ENCODE data around the gene PLP1.

Gene PLP1

GRCh38 chrX:103780336-103781061 lies 3.9 kb downstream of the PLP1 start:
- in situ Hi-C loops (cut with MboI; ENCODE audit: low sequenced_read_pairs), result no loop called here

- in situ Hi-C loops (cut with MboI; ENCODE audit: low sequenced_read_pairs), result no loop called here
Observed at GRCh38 chrX:103781062-103781402, 4.4 kb downstream of the PLP1 start.

- in situ Hi-C loops (cut with MboI; ENCODE audit: low sequenced_read_pairs), result no loop called here
Observed at GRCh38 chrX:103781706-103782105, 5.1 kb downstream of the PLP1 start.

DNA sequence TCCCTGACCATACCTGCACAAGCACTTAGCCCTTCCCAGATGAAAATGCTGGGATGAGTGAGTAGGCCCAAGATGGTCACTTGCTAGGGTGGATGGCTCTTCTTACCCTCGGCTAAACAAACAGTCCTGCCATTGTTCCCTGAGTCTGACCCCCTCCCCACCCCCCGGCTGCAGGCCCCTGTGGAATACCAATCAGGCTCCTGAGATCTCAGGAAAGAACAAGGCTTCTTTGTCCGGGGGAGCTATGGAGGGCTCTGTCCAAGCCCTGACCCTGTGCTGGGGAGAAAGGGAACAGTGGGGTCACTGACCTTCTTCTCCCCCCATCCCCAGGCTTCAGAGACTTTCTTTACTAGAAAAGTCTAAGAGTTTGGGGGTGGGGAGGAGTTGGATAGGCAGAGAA lies 6.0 kb downstream of the PLP1 start:
- in situ Hi-C loops (cut with MboI; ENCODE audit: low sequenced_read_pairs), result no loop called here

DNA sequence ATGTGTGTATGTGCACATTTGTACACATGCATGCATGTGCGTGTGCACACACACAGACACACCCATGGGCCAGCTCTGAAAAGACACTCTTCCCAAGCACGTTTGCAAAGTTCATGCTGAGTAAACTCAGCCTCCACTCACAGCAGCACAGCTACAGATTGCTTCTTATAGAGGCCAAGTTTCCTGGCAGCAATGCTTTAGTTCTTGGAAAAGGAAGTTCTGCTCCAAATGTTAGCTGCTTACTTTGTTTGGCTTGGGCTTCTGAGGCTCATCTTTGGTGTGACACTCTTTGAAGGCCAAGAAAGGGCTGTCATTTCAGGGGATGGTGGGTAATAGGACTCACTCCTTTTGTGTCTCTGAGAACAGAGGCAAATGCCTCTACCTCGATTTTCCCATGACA lies 6.6 kb downstream of the PLP1 start:
- in situ Hi-C loops (cut with MboI; ENCODE audit: low sequenced_read_pairs), result no loop called here

GRCh38 chrX:103783971-103784370 lies 7.3 kb downstream of the PLP1 start:
- in situ Hi-C loops (cut with MboI; ENCODE audit: low sequenced_read_pairs), result no loop called here

DNA sequence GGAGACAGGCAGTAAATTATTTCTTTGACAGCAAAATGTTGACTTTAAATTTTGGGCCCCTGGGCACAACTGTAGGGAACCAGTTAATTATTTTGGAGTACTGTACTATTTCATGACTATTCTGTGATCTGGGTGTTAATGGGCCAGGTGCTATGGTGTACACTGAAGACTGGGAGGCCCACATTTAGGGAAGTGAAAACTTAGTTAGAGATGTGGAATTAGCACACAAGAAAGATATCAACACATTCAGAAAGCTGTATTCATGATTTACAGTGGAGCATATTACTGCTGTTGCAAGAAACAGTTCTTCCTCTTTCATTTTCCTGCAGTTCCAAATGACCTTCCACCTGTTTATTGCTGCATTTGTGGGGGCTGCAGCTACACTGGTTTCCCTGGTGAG lies 12.4 kb downstream of the PLP1 start:
- in situ Hi-C loops (cut with MboI; ENCODE audit: low sequenced_read_pairs), result no loop called here

- in situ Hi-C loops (cut with MboI; ENCODE audit: low sequenced_read_pairs), result no loop called here
Observed at GRCh38 chrX:103791228-103791627, 14.6 kb downstream of the PLP1 start.

DNA sequence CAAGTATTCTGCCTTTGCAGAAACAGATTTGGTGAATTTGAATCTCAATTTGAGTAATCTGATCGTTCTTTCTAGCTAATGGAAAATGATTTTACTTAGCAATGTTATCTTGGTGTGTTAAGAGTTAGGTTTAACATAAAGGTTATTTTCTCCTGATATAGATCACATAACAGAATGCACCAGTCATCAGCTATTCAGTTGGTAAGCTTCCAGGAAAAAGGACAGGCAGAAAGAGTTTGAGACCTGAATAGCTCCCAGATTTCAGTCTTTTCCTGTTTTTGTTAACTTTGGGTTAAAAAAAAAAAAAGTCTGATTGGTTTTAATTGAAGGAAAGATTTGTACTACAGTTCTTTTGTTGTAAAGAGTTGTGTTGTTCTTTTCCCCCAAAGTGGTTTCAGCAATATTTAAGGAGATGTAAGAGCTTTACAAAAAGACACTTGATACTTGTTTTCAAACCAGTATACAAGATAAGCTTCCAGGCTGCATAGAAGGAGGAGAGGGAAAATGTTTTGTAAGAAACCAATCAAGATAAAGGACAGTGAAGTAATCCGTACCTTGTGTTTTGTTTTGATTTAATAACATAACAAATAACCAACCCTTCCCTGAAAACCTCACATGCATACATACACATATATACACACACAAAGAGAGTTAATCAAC lies 15.3 kb downstream of the PLP1 start:
- in situ Hi-C loops (cut with MboI; ENCODE audit: low sequenced_read_pairs), result no loop called here

- in situ Hi-C loops (cut with MboI; ENCODE audit: low sequenced_read_pairs), result no loop called here
Observed at GRCh38 chrX:103792916-103793544, 16.4 kb downstream of the PLP1 start.

GRCh38 chrX:103793545-103793940 lies 16.9 kb downstream of the PLP1 start:
- in situ Hi-C loops (cut with MboI; ENCODE audit: low sequenced_read_pairs), result no loop called here

GRCh38 chrX:103794119-103794518 lies 17.5 kb downstream of the PLP1 start:
- in situ Hi-C loops (cut with MboI; ENCODE audit: low sequenced_read_pairs), result no loop called here

DNA sequence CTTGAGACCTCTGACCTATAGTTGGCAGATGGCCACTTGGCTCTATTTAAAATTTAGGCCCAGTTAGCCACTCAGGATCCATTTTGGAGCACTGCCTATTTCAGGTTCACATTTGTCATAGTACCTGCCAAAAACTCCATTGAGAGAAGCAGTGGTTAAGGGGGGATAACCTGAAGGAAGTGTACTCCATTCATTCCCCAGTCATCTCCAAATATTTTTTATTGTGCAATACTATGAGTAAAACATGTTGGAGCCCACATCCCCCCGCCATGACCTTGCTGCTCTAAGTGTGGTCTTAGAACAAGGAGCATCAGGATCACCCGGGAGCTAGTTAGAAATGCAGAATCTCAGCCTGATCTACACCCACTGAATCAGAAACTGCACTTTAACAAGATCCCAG lies 21.1 kb downstream of the PLP1 start:
- in situ Hi-C loops (cut with MboI; ENCODE audit: low sequenced_read_pairs), result no loop called here

DNA sequence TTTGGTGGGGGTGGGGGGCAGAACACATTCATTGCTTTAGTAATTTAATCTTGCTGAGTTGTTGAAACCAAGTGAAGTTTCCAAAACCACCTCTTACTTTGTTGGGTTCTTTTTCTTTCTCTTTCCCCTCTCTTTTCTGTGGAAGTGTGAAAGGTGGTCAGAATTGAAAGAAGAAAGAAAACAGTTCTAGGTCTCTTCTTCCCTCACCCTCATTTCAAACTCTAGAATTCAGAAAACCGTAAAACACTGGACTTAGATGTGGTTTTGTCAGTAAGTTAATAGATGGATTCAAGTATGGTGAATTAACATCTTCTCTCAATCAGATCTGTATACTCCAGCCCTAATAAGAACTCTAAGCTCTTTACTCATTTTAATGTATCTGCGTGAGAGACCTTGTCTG lies 23.7 kb downstream of the PLP1 start:
- in situ Hi-C loops (cut with MboI; ENCODE audit: low sequenced_read_pairs), result loop anchor here (25.0 kb wide), 1 partner anchor 263 kb away; no protein-coding TSS in a partner anchor

GRCh38 chrX:103805860-103806259 lies 29.2 kb downstream of the PLP1 start:
- in situ Hi-C loops (cut with MboI; ENCODE audit: low sequenced_read_pairs), result loop anchor here (25.0 kb wide), 1 partner anchor 269 kb away; no protein-coding TSS in a partner anchor

GRCh38 chrX:103806862-103807474 lies 30.3 kb downstream of the PLP1 start:
- in situ Hi-C loops (cut with MboI; ENCODE audit: low sequenced_read_pairs), result loop anchor here (25.0 kb wide), 1 partner anchor 270 kb away; no protein-coding TSS in a partner anchor

- in situ Hi-C loops (cut with MboI; ENCODE audit: low sequenced_read_pairs), result loop anchor here (25.0 kb wide), 1 partner anchor 275 kb away; no protein-coding TSS in a partner anchor
Observed at GRCh38 chrX:103811858-103812257, 35.2 kb downstream of the PLP1 start.

DNA sequence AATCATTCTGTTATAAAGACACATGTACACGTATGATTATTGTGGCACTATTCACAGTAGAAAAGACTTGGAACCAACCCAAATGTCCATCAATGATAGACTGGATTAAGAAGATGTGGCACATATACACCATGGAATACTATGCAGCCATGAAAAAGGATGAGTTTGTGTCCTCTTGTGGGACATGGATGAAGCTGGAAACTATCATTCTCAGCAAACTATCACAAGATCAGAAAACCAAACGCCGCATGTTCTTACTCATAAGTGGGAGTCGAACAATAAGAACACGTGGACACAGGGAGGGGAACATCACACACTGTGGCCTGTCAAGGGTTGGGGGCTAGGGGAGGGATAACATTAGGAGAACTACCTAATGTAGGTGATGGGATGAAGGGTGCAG lies 40.5 kb downstream of the PLP1 start:
- in situ Hi-C loops (cut with MboI; ENCODE audit: low sequenced_read_pairs), result loop anchor here (25.0 kb wide), 1 partner anchor 280 kb away; no protein-coding TSS in a partner anchor

GRCh38 chrX:103817502-103817901 lies 40.9 kb downstream of the PLP1 start:
- in situ Hi-C loops (cut with MboI; ENCODE audit: low sequenced_read_pairs), result loop anchor here (25.0 kb wide), 1 partner anchor 280 kb away; no protein-coding TSS in a partner anchor

DNA sequence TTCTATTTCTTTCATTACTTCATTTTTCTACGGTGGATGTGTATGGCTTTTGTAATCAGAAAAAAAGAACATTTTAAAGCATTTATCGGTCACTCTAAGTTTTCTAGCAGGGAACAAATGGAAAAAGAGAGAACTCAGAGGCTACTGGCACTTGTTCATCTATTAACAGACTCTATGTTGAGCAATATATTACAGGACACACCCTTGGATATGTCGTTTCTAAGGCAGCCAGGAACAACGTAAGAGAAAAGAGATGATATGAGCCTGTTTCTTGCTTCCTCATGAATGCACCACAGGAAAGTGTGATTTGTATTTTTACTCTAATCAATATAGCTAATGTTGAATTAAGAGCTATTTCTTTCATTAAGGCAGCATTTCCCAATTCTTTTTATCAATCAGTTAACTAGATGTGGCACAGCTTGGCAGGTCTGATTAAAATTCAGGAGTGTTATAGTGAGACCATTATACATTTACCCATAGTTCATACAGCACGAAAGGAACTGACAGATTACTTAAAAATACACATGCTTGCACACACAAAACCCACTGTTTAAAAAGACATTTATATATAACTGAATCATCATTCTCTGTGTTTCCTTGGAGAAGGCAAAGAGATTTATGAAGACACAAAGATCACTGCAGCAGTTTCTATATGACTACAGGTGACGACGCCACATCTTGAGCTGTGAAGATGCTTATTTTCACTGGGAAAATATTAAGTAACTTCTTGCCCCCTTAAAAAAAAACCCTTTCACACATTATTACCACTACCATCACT lies 42.4 kb downstream of the PLP1 start:
- in situ Hi-C loops (cut with MboI; ENCODE audit: low sequenced_read_pairs), result loop anchor here (25.0 kb wide), 1 partner anchor 282 kb away; no protein-coding TSS in a partner anchor

Data from HL-60/S4 (cell line).